GM23338 (cell line): Measurements from ENCODE around the gene OR52M1. TPM values are rescaled to one million over a fixed set of nuclear protein-coding genes. Genes with fewer than 3 reads are reported as not detected.

Experiments
- ATAC-seq: fragments of 200-7000 bp; cut with Tn5 transposase; 3 replicates; pipeline ENCODE4 v1.9.1; 2020
- DNase-seq: peaks from one replicate; pipeline ENCODE4 v3.0.0-alpha.2; 2015; ENCODE audit warnings: low spot score
- H2AFZ ChIP-seq: fragments of 200-600 bp; sonication (generic); 2 replicates; pipeline ENCODE4 v1.8.0; 2016; ENCODE audit warnings: antibody characterized with exemption, mild to moderate bottlenecking, moderate library complexity
- H3F3A ChIP-seq: fragments of 200-600 bp; sonication (generic); replicated peaks from 2 replicates; pipeline ENCODE4 v1.8.0; 2017; ENCODE audit warnings: antibody characterized with exemption, mixed run types, low read depth
- H3K27ac ChIP-seq: fragments of 200-600 bp; sonication (generic); 2 replicates; pipeline ENCODE4 v1.6.1; 2016; ENCODE audit warnings: low read depth
- H3K27me3 ChIP-seq: fragments of 200-600 bp; sonication (generic); 2 replicates; pipeline ENCODE4 v1.8.0; 2016; ENCODE audit warnings: mild to moderate bottlenecking, mixed run types, moderate library complexity; ENCODE audit not compliant: insufficient read depth
- H3K36me3 ChIP-seq: fragments of 200-600 bp; sonication (generic); 2 replicates; pipeline ENCODE4 v1.8.0; 2016; ENCODE audit warnings: mild to moderate bottlenecking; ENCODE audit not compliant: insufficient read depth
- H3K4me1 ChIP-seq: fragments of 200-600 bp; sonication (generic); 2 replicates; pipeline ENCODE4 v1.8.0; 2016; ENCODE audit warnings: mild to moderate bottlenecking, moderate library complexity; ENCODE audit not compliant: insufficient read depth
- H3K4me2 ChIP-seq: fragments of 200-600 bp; sonication (generic); 2 replicates; pipeline ENCODE4 v1.7.1; 2017; ENCODE audit warnings: mixed run types
- H3K4me3 ChIP-seq: fragments of 200-600 bp; sonication (generic); 2 replicates; pipeline ENCODE4 v1.6.1; 2016; ENCODE audit warnings: mixed run types
- H3K79me2 ChIP-seq: fragments of 200-600 bp; sonication (generic); replicated peaks from 2 replicates; pipeline ENCODE4 v1.8.0; 2017; ENCODE audit warnings: mild to moderate bottlenecking; ENCODE audit not compliant: insufficient read depth
- H3K9me2 ChIP-seq: fragments of 200-600 bp; sonication (generic); 2 replicates; pipeline ENCODE4 v1.8.0; 2017; ENCODE audit not compliant: insufficient read depth
- H4K20me1 ChIP-seq: fragments of 200-600 bp; sonication (generic); replicated peaks from 2 replicates; pipeline ENCODE4 v1.8.0; 2017; ENCODE audit warnings: mild to moderate bottlenecking; ENCODE audit not compliant: insufficient read depth
- H3K27ac Mint-ChIP-seq: 2 replicates; pipeline ENCODE4 v1.8.0; 2020; ENCODE audit warnings: inconsistent platforms, mild to moderate bottlenecking, moderate library complexity, mixed read lengths
- H3K27me3 Mint-ChIP-seq: 3 replicates; pipeline ENCODE4 v1.8.0; 2022; ENCODE audit warnings: low read depth, mild to moderate bottlenecking, moderate library complexity, mixed read lengths, inconsistent platforms; ENCODE audit not compliant: insufficient read depth, poor library complexity
- H3K36me3 Mint-ChIP-seq: 3 replicates; pipeline ENCODE4 v1.8.0; 2021; ENCODE audit warnings: low read depth, mild to moderate bottlenecking, inconsistent platforms, moderate library complexity, mixed read lengths
- H3K4me1 Mint-ChIP-seq: 3 replicates; pipeline ENCODE4 v1.8.0; 2020; ENCODE audit warnings: mild to moderate bottlenecking, inconsistent platforms, mixed read lengths
- H3K4me3 Mint-ChIP-seq: 3 replicates; pipeline ENCODE4 v1.8.0; 2021; ENCODE audit warnings: moderate library complexity, mild to moderate bottlenecking, inconsistent platforms, mixed read lengths
- H3K9me3 Mint-ChIP-seq: 3 replicates; pipeline ENCODE4 v1.8.0; 2020; ENCODE audit warnings: moderate library complexity, mild to moderate bottlenecking, inconsistent platforms, mixed read lengths
- EZH2 ChIP-seq: fragments of 200-600 bp; sonication (generic); IDR thresholded peaks from one replicate; pipeline ENCODE4 v1.8.0; 2017; ENCODE audit warnings: antibody characterized with exemption, mild to moderate bottlenecking, low read depth; ENCODE audit not compliant: unreplicated experiment
- EZH2phosphoT487 ChIP-seq: fragments of 200-600 bp; sonication (generic); IDR thresholded peaks from one replicate; pipeline ENCODE4 v1.8.1; 2018; ENCODE audit warnings: antibody characterized with exemption; ENCODE audit not compliant: unreplicated experiment
- JUNB ChIP-seq: IDR thresholded peaks from one replicate; pipeline ENCODE4 v1.6.1; 2016; ENCODE audit warnings: antibody characterized with exemption; ENCODE audit not compliant: unreplicated experiment
- NANOG ChIP-seq: IDR thresholded peaks from 2 replicates; pipeline ENCODE4 v1.6.1; 2016; ENCODE audit warnings: antibody characterized with exemption, borderline replicate concordance
- POLR2AphosphoS5 ChIP-seq: IDR thresholded peaks from 2 replicates; pipeline ENCODE4 v1.6.1; 2016; ENCODE audit warnings: antibody characterized with exemption, low read depth
- REST ChIP-seq: IDR thresholded peaks from one replicate; pipeline ENCODE4 v1.6.1; 2018; ENCODE audit warnings: antibody characterized with exemption; ENCODE audit not compliant: unreplicated experiment
- STAT1 ChIP-seq: IDR thresholded peaks from one replicate; pipeline ENCODE4 v1.6.1; 2016; ENCODE audit warnings: antibody characterized with exemption; ENCODE audit not compliant: unreplicated experiment
- ZNF114 ChIP-seq: fragments of 250-450 bp; sonication (Bioruptor Pico); IDR thresholded peaks from 2 replicates; pipeline ENCODE4 v1.5.0; 2020; ENCODE audit warnings: mild to moderate bottlenecking, moderate library complexity
- ZNF331 ChIP-seq: fragments of 250-450 bp; sonication (Bioruptor Pico); IDR thresholded peaks from 2 replicates; pipeline ENCODE4 v1.5.0; 2020; ENCODE audit warnings: low read depth, mild to moderate bottlenecking, moderate library complexity
- polyA plus RNA-seq: library from polyadenylated mRNA; unstranded; fragments of >200 nt; fragmentation: Nextera tagmentation; extraction: Ambion mirVana; gene quantifications from 2 replicates; pipeline ENCODE4 v1.2.1, GENCODE V29; 2016
- total RNA-seq: library from RNA; depleted of rRNA; stranded (reverse); fragments of >200 nt; shearing (Covaris generic); gene quantifications from 2 replicates; pipeline ENCODE4 v1.2.3, GENCODE V29; 2014
- TF ChIP-seq, protein P1 (sequence below), 2 experiments: fragments of 200-600 bp in 1 of 2; sonication (generic) in 1 of 2; conservative IDR thresholded peaks; 2 replicates each; pipeline versions ENCODE4 v1.5.1 to v1.6.1; 2016 to 2017; ENCODE audit warnings: antibody characterized with exemption in 2 of 2, low read depth in 2 of 2, mild to moderate bottlenecking in 2 of 2, moderate library complexity in 1 of 2

The OR52M1 gene
- total and polyA plus RNA-seq, 2 experiments from 2014 or later: not detected

GRCh38 chr11:4589017-4589416, 44.0 kb downstream of the OR52M1 start (continued):
- TF ChIP-seq, protein P1, sequence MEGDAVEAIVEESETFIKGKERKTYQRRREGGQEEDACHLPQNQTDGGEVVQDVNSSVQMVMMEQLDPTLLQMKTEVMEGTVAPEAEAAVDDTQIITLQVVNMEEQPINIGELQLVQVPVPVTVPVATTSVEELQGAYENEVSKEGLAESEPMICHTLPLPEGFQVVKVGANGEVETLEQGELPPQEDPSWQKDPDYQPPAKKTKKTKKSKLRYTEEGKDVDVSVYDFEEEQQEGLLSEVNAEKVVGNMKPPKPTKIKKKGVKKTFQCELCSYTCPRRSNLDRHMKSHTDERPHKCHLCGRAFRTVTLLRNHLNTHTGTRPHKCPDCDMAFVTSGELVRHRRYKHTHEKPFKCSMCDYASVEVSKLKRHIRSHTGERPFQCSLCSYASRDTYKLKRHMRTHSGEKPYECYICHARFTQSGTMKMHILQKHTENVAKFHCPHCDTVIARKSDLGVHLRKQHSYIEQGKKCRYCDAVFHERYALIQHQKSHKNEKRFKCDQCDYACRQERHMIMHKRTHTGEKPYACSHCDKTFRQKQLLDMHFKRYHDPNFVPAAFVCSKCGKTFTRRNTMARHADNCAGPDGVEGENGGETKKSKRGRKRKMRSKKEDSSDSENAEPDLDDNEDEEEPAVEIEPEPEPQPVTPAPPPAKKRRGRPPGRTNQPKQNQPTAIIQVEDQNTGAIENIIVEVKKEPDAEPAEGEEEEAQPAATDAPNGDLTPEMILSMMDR (conservative IDR thresholded peaks at IDR 0.05; ENCODE audit: low read depth in 2 of 2): no peak
- no peak for TF ChIP-seq JUNB
- TF ChIP-seq NANOG: no peak
- TF ChIP-seq STAT1: no peak
- no peak for TF ChIP-seq REST

DNA sequence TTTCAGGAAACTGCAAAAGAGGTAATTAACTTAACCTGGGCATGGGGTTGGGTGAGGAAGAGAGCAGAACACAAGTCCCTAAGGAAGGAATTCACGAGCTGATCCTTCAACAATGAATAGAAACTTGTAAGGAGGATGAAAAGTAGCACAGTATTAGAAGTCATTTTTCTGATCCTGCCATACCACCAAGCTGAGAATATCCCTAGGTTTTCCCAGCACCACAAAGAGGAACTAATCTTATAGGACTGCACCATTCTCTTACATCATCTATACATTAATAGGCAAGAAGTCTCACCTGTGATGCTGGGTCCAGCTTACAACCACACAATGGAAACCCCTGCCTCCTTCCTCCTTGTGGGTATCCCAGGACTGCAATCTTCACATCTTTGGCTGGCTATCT, 48.7 kb downstream of the OR52M1 start, which contains the start of gene OR52I1:
Gene OR52I1, plus strand, starts transcription at position 301 of the 400 bp plus-strand sequence. Its CDS starts 0 bp downstream, at position 301.
- ATAC-seq: no peak
- no peak within 1 kb of the TSS for H3K27ac ChIP-seq
- TF ChIP-seq JUNB (no peak), POLR2AphosphoS5 (no peak), EZH2 (no peak), ZNF331 (CRISPR knock-in tag) (no peak), NANOG (no peak), ZNF114 (no peak), REST (no peak), EZH2phosphoT487 (no peak)

More for the DNA sequence above, 48.7 kb downstream of the OR52M1 start, which contains the start of gene OR52I1:
- Histone ChIP-seq H3K4me3 (no peak within 1 kb of the TSS), H3K27me3 (no peaks in the 10 kb centered on the region), H3F3A (no peaks in the 10 kb centered on the region), H3K9me2 (peaks cover under 1% of the 10 kb centered on the region; the same call in 1 of the 2 replicates), H2AFZ (no peak within 1 kb of the TSS), H3K4me2 (no peak within 1 kb of the TSS), H3K36me3 (no peaks in the 10 kb centered on the region), H3K79me2 (no peaks in the 10 kb centered on the region), H4K20me1 (no peaks in the 10 kb centered on the region; the same call in 1 of the 2 replicates), H3K4me1 (no peaks in the 10 kb centered on the region)
- peaks cover 5% of the 10 kb centered on the region for H3K27me3 Mint-ChIP-seq
- H3K27ac Mint-ChIP-seq: no peak within 1 kb of the TSS
- no peak within 1 kb of the TSS for H3K4me3 Mint-ChIP-seq
- DNase-seq: no peak
- H3K4me1 Mint-ChIP-seq: no peaks in the 10 kb centered on the region
- H3K9me3 Mint-ChIP-seq: no peaks in the 10 kb centered on the region
- H3K36me3 Mint-ChIP-seq: no peaks in the 10 kb centered on the region
